Measurements from ENCODE around the gene SPOUT1. TPM values are rescaled to one million over a fixed set of nuclear protein-coding genes. Genes with fewer than 3 reads are reported as not detected.

SPOUT1 gene
- total and polyA plus RNA-seq, 9 donors, result 6.3 to 47.9 (median 25.5) TPM

- 4 to 39% (median 9%) methylated on average over 18 to 90 of the region's 90 CpGs for WGBS, 3 donors
- DNase-seq, result peak in 1 of 5 donors; percentile 48
- peaks cover 2% of the 10 kb centered on the region for H3K4me1 ChIP-seq (ENCODE audit: insufficient read depth)
- TF ChIP-seq CTCF (IDR thresholded peaks at IDR 0.05), result no peak
- no peak for TF ChIP-seq POLR2A (IDR thresholded peaks at IDR 0.05)
- no peak for TF ChIP-seq EP300 (IDR thresholded peaks at IDR 0.05)
- H3K36me3 ChIP-seq, result no peaks in the 10 kb centered on the region
- H3K4me3 ChIP-seq, result peak overlapping the region; percentile 68
- H3K27me3 ChIP-seq, result no peaks in the 10 kb centered on the region
- intact Hi-C loops (cut with DNase I), result no loop called here
- H3K9me3 ChIP-seq, result no peaks in the 10 kb centered on the region
- H3K27ac ChIP-seq, result peak overlapping the region; percentile 36 to 75
Observed at GRCh38 chr9:128818839-128819715, 10.5 kb downstream of the SPOUT1 start.

- WGBS, 3 donors, result 0 to 2% (median 0%) methylated on average over 18 to 70 of the region's 70 CpGs
- intact Hi-C loops (cut with DNase I), result no loop called here
Observed at GRCh38 chr9:128818099-128818838, 11.3 kb downstream of the SPOUT1 start, which contains the start of gene ENDOG. Gene ENDOG, plus strand, starts transcription at chr9:128818500. Its CDS starts 185 bp downstream, at chr9:128818685.

GRCh38 chr9:128810873-128811272 lies 18.7 kb downstream of the SPOUT1 start:
- Histone ChIP-seq H3K9me3 (no peaks in the 10 kb centered on the region), H3K27me3 (no peaks in the 10 kb centered on the region), H3K36me3 (no peaks in the 10 kb centered on the region), H3K27ac (no peak overlapping the region), H3K4me1 (ENCODE audit: insufficient read depth) (no peaks in the 10 kb centered on the region), H3K4me3 (no peak overlapping the region)
- WGBS, 3 donors, result 52 to 65% (median 56%) methylated on average over 5 of the region's 5 CpGs
- intact Hi-C loops (cut with DNase I), result no loop called here
- DNase-seq, result no peak
- TF ChIP-seq POLR2A (IDR thresholded peaks at IDR 0.05) (no peak), CTCF (IDR thresholded peaks at IDR 0.05) (no peak), EP300 (IDR thresholded peaks at IDR 0.05) (no peak)

More at GRCh38 chr9:128818099-128818838, 11.3 kb downstream of the SPOUT1 start, which contains the start of gene ENDOG:
- peak; percentile 95 to 98 (median 97) for DNase-seq
- Histone ChIP-seq H3K36me3 (no peaks in the 10 kb centered on the region), H3K9me3 (no peaks in the 10 kb centered on the region), H3K27ac (peak within 1 kb of the TSS; percentile 36 to 75), H3K4me3 (peak within 1 kb of the TSS; percentile 68), H3K4me1 (ENCODE audit: insufficient read depth) (peaks cover 2% of the 10 kb centered on the region), H3K27me3 (no peaks in the 10 kb centered on the region)
- TF ChIP-seq POLR2A (IDR thresholded peaks at IDR 0.05), result peak; percentile 45
- TF ChIP-seq EP300 (IDR thresholded peaks at IDR 0.05), result no peak
- peak; percentile 95 to 99 (median 96) for TF ChIP-seq CTCF (IDR thresholded peaks at IDR 0.05)

- no peaks in the 10 kb centered on the region for H3K36me3 ChIP-seq
- TF ChIP-seq CTCF (IDR thresholded peaks at IDR 0.05), result no peak
- no peak for TF ChIP-seq EP300 (IDR thresholded peaks at IDR 0.05)
- TF ChIP-seq POLR2A (IDR thresholded peaks at IDR 0.05), result no peak
- H3K4me3 ChIP-seq, result no peak overlapping the region
- H3K4me1 ChIP-seq (ENCODE audit: insufficient read depth), result no peaks in the 10 kb centered on the region
- H3K27ac ChIP-seq, result no peak overlapping the region
- H3K27me3 ChIP-seq, result no peaks in the 10 kb centered on the region
- intact Hi-C loops (cut with DNase I), result no loop called here
- WGBS, 3 donors, result 42 to 65% (median 43%) methylated on average over 2 of the region's 2 CpGs
- no peak for DNase-seq
- H3K9me3 ChIP-seq, result no peaks in the 10 kb centered on the region
Observed at GRCh38 chr9:128809831-128810230, 19.8 kb downstream of the SPOUT1 start.
